GM12892 (cell line): ENCODE results near the gene SLC2A9.

Source experiments
- POLR2A ChIP-seq: IDR thresholded peaks from 2 replicates; pipeline ENCODE4 v1.6.1; 2011; ENCODE audit warnings: low read depth, low read length, control low read depth
- POLR2AphosphoS5 ChIP-seq: IDR thresholded peaks from 2 replicates; pipeline ENCODE4 v1.6.1; 2011; ENCODE audit warnings: low read depth, low read length, control low read depth
- TAF1 ChIP-seq: IDR thresholded peaks from 2 replicates; pipeline ENCODE4 v1.6.1; 2011; ENCODE audit warnings: low read depth, mild to moderate bottlenecking, control low read depth, low read length, borderline replicate concordance

DNA sequence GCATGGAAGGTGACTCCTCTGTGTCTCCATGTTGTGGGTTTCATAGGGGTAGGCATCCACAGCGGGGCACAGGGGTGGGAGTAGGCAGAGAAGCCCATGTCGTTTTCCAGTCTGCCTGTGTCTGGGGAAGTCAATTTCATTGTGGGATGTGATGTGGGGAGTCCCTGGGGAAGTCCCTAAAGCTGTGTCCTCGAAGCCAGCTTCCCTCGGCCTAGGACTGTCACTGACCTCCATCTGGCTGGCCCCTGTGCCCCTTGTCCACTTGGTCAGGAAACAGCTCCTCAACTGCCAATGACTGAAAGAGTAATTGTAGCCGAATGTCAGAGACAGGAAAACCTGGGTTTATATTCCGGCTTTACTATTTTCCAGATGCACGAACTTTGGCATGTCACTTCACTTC, 130.2 kb downstream of the SLC2A9 start:
- TF ChIP-seq POLR2AphosphoS5 = no peak
- no peak for TF ChIP-seq POLR2A
- no peak for TF ChIP-seq TAF1
